RKO (cell line): Measurements from ENCODE around the gene MET.
A peak's percentile ranks its signal among the peaks of the same experiment; 100 is the strongest.

Experiments
- DNase-seq: peaks from one replicate; pipeline ENCODE4 v3.0.0-alpha.2; 2016; ENCODE audit warnings: low spot score

Gene MET

DNA sequence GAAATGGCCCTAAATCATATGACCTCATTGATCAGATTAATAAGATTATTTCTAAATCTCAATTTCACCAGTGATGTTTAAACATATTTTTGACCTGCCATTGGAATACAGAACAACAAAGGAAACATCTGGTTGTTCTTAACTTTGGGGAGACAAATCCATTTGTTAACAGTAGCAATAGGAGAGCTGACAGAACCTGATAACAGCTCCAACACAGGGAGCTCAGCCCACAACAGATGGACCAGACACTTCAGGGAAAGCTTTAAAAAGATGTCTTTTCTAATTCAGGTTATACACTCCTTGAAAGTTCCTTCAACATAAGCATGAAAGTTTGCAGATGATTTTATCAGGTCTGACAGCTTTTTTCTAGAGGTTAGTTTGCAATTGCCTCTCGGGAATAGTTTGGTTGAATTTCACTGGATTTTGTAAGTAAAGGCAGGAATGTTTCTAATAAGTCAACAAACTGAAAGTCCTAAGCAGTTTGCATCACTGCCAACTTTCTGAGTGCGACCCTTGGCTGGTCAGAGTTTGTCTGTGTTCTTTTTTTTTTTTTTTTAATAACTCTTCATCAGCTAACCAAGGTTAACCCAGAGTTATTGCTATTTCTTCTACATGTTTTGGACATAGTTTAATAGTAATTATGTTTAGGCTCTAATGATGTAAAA is 6.5 kb upstream of the MET start:
- no peak for DNase-seq

DNA sequence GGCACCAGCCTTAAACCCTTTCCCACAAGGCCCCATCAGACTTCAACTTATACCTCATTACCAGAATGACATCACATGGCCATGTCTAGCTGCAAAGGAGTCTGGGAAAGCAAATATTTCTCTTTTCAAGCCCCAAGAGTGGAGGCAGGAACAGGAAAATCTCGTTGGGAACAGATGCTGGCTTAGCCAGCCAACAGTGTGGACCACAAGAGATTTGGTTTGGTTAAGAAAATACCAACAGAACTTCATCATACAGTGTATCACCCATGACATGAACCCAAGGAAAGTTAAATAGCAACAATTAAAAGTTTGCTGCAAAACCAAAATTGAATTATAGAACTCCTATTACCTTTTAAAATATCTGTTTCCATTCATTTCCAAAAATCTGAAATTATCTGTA is 2.2 kb upstream of the MET start:
- DNase-seq = no peak

DNA sequence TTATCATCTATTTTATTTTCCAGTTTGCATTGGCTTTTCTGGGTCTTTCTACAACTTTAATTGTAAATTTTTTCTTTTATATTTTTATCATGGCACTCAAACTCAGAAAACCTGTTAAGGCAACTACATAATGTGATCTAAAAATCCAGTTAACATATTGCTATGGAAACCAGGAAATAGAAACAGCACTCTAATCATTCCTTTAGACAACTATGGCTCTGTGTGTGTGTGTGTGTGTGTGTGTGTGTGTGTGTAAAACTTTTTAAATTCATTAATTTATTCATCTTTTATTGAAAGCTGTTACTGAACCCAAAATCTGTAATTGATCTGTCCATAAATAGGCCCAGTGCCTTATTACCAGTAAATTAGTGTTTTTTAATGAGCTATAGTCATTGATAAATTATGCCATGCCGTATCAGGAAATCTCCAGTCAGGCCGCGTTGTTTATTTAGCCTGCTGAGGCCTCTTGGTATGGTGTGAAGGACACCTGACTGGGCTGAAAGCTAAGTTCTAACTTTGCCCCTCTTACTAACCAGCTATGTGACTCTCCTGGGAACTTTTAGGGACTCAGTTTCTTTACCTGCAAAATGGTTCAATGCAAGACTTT is 1.5 kb upstream of the MET start:
- no peak for DNase-seq

DNA sequence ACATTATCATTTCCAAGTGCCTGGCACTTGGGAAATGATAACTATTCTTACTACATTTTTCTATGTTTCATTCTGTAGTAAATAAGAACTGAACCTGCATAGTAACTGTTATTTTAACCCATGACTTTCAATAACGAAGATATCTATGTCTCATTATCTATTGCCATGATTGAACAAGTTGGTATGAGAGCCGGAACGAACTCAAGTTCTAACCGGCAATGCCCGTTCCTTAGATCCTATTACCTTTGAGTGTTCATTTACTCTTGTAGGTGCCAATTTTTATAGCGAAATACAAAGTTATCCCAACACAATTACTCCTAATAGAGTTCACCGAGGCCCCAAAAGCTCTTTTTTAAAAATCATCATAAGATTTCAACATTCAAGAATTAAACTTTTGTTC is 885 bp upstream of the MET start:
- DNase-seq = no peak

DNA sequence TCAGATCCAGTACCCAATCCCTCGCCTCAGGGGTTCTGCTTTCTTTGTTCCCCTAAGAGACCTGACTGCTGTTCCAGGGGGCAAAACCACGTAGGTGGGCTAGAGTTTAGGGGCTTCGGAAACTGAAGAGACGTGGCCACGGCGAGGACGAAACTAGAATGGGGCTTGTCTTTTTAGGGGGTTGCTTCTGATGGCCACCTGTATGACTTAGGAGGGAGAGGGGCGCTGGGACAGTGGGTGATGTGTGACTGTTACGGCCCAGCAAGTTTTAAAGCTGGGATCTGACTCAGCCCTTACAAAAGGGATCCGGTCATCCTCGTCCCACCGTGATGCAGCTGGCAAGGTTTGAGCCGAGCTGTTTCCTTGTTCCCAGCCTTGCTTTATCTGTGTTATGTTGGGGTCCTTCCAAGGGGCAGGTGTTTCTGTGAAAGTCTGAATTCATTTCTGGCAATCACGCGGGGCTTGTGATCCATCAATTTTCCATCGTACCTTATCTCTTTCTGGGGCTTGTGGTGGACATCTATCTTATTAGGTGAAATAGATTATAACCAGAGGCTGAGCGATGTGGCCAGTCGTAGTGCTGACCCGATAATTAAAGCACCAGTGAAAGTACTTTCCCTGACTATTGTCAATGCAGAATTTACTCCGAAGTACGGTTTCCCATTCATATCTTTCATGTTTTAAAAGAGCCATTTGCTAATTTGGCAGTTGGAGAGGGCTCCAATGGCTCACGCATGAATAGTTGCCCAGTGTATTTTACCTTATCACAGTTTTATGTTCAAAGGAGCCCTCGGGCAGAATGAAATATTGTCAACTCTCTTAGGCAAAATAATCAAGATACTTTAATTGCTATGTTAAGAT is 830 bp downstream of the MET start:
- DNase-seq = peak; percentile 88

DNA sequence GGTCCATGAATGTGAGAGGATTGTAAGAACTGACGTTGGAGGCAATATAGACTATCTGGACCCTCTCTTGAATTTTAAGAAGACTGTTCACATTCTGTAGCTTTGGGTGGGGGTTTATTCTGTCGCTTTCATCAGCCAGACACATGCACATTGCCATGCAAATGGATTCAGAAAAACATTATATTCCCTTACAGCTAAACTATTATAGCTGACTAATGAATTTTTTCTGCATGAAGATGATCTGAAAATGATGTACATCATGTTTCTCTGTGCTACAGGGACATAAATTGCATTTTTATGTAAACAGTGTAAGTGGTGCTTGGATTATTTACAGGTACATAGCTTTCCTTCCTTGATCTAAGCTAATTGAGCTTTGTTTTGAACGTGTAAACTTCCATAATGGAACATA is 1.5 kb downstream of the MET start:
- DNase-seq = peak; percentile 46

DNA sequence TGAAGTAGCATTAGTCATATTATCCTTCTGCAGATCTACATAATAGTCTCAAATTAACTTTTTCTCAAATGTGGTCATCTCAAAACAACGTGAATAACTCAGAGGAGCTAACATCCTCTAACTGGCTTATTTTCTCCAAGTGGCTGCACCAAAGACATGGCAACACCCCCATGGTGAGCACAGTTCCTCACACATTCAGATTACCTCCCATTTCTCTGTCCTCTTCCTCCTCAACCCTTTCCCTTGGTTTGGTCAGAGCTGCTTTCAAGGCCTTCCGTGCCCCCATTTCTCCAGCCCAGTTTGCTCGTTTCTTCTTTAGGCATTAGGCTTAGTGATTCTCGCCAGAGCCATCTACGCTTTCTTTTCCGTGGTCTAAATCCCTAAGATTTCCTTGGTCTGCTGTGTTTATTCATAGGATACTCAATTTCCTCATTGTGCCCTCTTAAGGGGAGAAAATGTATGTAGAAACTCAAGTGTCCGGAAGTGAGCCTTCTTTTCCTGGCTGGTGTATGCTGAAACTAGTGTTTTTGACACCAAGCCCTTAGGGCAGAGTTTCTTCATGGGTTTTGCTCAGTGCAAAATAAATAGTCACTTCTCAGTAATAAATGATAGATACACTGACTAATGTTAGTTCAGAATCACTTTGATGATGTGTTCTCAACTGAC is 2.6 kb downstream of the MET start:
- peak; percentile 60 for DNase-seq

DNA sequence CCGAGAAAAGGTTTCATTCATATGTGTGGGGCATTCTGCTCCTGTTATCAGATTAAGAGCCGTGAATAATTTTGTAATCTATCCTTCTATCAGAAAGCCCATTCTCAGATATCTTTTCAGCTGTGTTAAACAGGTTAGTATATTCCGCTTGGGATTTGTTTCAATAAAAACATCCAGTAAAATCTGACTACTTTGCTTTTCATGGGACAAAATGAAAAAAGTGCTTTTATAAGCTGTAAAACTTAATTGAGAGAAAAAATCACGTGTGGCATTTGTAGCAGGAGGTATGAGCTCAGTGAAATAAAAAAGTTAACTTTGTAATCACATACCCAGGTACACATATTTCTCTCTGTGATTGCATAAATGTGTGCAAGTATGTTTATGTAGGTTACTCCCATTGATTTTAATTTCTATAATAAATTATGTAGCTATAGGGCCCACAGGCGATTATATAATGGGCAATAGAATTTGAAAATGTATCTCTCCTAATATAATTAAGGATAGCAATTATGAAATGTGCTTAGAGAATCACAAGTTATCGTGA is 3.9 kb downstream of the MET start:
- DNase-seq = no peak

DNA sequence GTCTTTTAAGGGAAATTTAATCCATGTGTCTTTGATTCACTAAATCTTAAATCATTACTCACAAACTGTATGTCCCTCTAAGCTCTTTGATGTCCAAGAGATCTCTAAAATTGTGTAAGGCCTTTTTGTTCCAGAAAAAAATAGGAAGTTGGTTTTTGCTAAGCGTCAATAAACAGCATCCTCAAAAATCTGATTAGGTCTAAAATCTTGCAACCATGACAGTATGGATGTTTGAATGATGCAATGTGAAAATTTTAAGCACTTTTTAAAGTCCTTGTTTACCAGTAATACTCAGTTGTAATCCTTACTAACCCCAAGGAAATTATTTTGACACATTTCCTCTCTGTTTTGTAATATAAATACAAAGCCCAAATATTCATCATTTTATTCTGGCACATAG is 6.8 kb downstream of the MET start:
- no peak for DNase-seq

DNA sequence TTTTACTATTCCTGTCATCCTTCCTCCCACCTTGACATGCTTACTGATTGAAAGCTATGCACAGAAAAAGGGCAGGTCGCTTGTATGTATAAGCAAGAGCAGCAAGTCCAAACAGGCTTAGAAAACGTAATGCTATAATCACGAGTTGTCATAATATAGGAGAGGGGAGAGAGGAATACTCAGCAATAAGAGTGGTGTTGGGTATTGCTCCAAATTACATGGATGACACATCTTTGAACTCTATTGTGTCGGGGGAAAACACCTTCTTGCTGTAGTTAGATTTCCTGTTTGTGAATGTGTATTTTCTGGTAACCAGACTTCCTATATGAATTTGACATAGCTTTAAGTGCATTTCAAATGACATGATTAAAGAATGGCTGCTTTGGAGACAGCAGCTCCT is 7.5 kb downstream of the MET start:
- no peak for DNase-seq

DNA sequence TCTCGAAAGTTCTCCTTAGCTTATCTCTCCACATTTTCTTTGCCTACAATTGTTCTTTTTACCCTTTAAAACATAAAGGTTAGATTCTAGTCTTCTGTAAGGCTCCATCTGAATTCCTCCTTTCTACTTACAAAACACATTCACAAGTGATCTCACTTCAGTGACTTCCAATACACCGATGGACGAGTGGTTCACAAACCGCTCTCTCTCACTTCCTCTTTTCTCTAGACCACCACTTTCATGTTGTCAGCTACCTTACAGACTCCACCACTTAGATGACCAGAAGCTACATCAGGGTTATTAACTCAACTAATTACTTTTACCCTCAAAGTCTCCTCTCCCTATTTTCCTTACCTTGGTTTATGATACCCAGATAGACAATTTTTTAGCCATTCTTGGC is 11.8 kb downstream of the MET start:
- no peak for DNase-seq

DNA sequence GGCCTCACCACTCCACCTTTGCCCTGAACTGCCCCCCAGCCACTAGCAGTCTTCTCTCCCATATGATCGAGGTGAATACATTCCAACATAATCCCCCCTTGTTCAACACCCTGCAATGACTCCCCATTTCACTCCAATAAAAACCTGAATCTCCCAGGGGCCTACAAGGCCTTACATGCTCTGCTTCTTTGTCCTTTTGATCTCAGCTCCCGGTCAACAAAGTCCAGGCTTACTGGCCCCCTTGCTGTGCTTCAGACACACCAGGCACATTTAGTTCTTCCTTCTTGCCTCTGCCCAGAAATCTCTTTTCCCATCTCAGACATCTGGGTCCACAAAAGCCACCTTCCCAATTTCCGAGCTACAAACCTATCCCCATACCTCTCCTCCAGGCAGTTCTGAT is 14.0 kb downstream of the MET start:
- no peak for DNase-seq

DNA sequence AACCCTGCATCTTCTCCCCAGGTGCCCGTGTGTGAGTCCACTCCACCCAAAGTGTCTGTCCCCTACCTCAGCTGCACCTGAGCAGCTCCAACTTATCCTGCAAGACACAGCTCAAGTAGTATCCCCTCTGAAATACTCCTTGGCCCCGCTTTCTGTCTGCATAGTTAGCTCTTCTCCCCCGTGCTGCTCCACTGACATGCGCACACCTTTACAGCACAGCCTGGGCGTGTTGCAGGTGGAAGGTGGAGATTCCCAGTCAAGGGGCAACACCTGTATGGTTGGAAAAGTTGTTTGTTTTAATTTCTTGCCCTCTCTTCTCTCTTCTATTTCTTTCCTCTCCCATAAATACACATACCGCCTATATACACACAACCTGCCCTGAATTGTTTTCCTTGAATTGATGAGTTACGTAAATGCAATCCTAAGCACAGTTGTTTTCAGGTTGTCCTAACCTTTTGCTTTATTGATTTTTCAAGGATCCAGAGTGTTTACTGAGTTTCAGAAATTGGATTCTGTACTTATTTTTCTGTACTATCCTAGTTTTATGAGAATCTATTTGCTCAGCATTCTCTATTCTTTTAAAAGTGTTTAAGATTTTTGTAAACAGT is 14.9 kb downstream of the MET start:
- DNase-seq = no peak

DNA sequence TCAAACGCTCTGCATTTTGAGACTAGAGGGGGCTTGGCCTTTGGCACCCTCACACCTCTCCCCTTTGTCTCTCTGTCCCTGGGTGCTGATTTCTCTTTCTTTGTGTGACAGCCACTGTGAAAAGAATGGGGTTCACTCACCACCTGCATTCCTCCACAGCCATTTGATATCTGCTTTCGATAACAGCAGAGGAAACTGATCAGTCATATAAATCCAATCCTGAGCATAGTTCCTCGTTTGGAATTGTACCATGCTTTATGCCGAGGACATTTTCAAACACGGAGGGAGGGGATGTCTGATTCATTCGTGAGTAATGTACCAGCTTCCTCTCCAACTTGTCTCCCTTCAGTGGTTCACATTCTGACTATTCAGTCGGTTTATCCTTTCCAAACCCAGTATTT is 15.8 kb downstream of the MET start:
- peak; percentile 84 for DNase-seq

DNA sequence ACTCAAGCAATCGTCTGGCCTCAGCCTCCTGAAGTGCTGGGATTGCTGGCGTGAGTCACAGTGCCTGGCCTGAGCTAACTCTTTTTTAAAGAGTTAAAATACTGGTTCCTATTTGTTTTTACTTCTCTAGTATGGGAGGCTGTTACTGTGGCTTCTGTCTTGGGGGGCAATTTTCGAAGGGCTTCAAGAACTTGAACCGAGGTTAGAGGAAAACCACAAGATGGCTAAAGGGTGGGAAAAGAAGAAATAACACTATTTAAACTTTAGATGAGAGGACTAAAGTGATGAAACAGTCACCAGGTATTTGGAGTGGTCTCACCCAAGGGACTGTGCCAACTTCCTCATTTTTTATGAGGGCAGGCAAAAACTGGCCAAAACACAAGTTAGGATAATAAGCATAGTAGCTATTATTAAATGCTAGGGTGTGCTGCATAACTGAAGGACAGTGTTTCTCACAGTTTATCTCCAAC is 17.8 kb downstream of the MET start:
- DNase-seq = no peak

DNA sequence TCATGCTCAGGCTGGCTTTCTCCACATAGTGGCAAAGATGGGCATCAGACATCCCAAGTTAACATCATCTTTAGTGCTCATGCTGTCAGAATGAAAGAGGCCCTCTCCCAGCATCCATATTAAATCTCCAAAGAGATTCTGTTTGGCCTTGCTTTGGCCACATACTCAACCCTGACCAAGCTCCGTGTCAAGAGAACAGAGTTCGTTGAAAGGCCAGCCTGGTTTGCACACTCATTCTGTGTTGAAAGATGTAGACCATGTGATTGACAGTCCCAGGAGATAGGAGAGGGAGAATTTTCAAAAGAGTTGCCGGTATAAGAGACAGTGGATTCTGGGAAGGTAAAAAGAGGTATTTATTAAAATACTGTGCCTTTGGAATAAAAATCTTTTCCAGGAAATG is 19.7 kb downstream of the MET start:
- peak; percentile 25 for DNase-seq

DNA sequence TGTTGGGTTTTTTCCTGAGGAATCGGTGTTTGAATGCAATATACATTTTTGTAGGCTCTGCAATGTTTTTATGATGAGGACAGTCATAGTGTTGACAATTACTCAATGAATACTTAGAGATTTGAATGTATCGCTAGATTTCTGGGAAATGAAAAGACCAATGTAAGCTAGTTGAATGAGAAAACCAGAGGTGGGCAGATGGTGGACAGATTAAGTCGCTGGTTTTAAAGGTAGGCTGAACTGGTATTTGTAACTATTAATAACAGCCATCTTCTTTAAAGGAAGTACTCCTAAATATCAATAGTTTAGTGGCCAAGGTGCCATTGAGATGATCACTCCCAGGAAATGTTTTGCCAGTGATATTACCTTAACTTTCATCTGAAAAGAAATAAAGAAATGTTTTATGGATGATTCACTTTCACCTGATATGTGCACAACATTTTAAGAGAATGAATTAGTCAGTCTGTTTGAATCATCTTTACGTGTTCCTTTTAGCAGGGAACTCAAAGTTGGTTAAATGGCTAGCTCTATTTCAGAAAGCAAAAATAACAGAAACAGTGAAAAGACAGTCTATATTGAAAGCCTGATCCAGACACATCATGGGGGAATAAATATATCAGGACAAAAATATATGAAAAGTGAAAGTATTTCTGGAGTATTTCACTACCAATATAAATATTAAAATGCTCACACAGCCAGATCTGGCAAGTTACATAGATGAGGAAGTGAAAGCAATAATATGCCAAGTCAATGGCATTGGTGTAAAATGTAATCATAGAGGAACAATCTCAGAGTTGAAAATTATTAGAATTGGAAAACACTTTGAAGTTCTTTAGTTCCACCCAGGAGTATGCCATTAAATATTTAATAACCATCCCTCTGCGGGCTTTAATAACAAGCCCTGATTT is 20.7 kb downstream of the MET start:
- peak; percentile 90 for DNase-seq

DNA sequence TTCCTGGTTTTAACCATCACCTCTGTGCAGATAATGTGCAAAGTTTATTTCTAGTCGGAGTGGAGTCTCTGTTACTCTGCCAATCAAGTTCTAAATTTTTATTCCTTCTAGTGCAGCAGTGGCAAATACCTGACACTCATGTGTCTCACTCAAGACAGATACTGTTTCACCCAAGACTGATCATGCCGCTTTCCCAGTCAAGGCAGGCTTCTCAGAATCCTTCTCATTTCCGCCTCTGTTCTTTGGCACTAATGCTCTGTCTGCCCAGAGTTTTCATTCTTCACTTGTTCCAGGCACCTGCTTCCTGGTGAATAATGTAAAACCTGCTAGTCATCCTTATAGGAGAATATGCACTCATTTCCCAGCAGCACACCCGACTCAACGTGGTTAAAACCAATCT is 24.7 kb downstream of the MET start:
- no peak for DNase-seq

DNA sequence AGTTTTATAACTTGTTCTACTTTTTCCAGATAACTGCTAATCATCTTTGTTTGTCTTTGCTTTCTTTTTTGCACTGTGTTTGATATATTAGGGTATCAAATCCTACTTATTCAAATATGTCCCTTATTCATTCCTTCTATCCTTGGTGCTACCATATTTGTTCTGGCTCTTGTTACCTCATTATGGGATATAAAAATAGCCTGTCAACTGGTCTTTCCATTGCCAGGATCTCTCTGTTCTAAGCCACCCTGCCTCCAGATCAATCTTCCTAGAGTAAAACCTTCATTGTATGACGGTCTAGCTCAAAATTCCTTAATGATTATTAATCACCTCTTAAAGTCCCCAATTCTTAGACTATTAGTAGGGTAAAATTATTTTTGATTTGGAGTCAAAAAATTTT is 25.2 kb downstream of the MET start:
- no peak for DNase-seq

DNA sequence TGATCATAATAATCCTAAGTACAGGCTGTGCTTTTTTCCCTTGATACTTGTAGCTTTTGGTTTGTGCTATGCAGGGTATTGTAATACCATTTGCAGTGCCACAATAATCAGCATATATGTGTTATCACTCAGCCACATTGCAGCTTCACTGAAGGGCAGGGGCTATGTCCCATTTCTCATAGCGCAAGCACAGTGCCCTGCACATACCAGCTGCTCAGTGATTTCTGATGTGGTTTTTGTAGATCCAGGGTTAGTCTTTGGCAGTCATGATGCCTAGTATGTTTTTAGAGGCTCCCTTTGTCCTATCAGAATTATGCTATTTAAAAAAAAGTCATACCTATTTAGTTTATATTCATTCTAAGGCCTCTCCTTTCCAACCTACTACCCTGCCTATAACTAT is 25.8 kb downstream of the MET start:
- DNase-seq = no peak

DNA sequence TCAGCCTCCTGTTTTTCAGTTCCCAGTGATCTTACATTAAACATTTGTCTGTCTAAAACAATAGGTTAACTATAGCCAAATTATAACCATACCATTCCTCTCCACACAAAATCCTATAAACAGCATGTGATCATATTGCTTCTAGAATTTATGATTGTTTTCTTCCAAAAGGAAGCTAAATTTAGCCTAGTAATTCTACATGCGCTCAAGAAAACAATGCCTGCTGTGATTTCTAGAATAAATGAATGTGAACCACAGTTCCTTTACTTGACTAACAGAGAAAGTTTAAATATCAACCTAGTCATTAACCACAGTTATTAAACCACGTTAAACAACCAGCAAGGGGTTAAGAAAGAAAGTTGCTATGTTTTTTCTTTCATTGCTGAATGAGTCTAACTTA is 26.4 kb downstream of the MET start:
- DNase-seq = no peak
